Measurements from ENCODE around the gene MRTFB. TPM values are rescaled to one million over a fixed set of nuclear protein-coding genes. Genes with fewer than 3 reads are reported as not detected.

Gene MRTFB
- total and polyA plus RNA-seq, 4 donors = 19.1 to 32.1 (median 25.1) TPM

DNA sequence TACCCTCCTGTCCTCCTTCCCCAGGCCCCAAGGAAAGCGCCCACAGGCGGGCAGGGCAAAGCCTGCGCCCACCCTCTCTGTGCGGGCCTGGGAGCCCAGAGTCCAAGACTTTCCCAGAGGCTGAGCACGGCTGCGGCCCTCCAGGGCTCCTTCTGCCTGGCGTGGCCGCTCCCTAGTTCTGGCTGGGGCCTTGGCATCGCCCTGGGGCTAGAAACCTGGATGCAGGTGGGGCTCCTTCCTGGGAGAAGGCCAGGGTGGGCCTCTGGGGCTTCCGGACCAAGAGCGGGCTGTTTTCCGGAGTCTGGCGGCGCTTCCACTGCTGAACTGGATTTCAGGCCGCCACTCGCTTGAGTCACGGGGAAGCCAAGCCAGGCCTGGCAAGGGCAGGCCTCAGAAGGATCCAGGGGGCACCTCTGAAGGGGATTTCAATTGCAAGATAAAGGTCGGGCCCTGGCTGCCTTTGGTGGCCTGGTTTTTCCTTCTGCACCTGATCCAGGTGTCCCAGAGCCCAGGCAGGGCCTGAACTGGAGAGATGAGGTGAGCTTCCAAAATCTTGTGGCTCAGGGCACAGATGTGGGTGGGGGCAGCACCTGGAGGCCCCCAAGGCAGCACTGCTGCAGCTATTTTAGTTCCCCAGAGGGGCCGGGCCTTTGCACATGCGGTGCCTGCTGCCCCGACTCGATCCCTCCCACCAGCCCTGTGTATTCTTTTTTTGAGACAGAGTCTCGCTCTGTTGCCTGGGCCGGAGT, 227.4 kb downstream of the MRTFB start:
- H3K27me3 ChIP-seq (ENCODE audit: control insufficient read depth, insufficient read depth, low read length) = peaks cover 4% of the 10 kb centered on the region
- no peak overlapping the region for H3K4me3 ChIP-seq (ENCODE audit: low read depth, low read length)
- peaks cover 13% of the 10 kb centered on the region for H3K4me1 ChIP-seq (ENCODE audit: control insufficient read depth, insufficient read depth, low read length)
- no peaks in the 10 kb centered on the region for H3K9me3 ChIP-seq (ENCODE audit: control insufficient read depth, insufficient read depth, low read length)
- no peak overlapping the region for H3K27ac ChIP-seq (ENCODE audit: low read depth, low read length)
- no peaks in the 10 kb centered on the region for H3K36me3 ChIP-seq (ENCODE audit: control insufficient read depth, insufficient read depth, low read length)
- DNase-seq (ENCODE audit: low read depth in 4 of 6, low spot score in 6 of 6) = no peak
- 94% methylated on average over 24 of the region's 24 CpGs for WGBS (ENCODE audit: insufficient coverage)

DNA sequence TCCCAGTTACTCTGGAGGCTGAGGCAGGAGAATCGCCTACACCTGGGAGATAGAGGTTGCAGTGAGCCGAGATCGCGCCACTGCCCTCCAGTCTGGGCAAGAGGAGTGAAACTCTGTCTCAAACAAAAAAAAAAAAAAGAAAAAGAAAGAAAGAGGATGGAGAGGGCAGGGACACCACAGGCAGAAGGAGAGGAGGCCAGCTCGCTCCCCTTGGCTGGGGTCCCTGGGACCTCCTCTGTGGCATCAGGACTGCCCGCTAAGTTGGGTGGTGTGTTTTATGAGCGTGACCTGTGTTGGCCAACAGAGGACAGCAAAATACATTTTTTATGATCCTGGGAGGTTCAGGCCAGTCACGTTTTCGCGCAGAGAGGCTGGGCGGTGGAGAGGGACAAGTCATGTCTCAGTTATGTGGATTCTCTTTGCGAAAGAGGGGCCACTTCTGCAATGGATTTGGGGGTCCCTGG, 229.6 kb downstream of the MRTFB start:
- peaks cover 17% of the 10 kb centered on the region for H3K4me1 ChIP-seq (ENCODE audit: control insufficient read depth, insufficient read depth, low read length)
- no peak overlapping the region for H3K27ac ChIP-seq (ENCODE audit: low read depth, low read length)
- 10% methylated on average over 8 of the region's 12 CpGs for WGBS (ENCODE audit: insufficient coverage)
- peak in 2 of 6 donors; percentile 61 to 70 for DNase-seq (ENCODE audit: low read depth in 4 of 6, low spot score in 6 of 6)
- H3K4me3 ChIP-seq (ENCODE audit: low read depth, low read length) = no peak overlapping the region
- H3K36me3 ChIP-seq (ENCODE audit: control insufficient read depth, insufficient read depth, low read length) = no peaks in the 10 kb centered on the region
- H3K27me3 ChIP-seq (ENCODE audit: control insufficient read depth, insufficient read depth, low read length) = peaks cover 8% of the 10 kb centered on the region
- H3K9me3 ChIP-seq (ENCODE audit: control insufficient read depth, insufficient read depth, low read length) = peaks cover 1% of the 10 kb centered on the region

DNA sequence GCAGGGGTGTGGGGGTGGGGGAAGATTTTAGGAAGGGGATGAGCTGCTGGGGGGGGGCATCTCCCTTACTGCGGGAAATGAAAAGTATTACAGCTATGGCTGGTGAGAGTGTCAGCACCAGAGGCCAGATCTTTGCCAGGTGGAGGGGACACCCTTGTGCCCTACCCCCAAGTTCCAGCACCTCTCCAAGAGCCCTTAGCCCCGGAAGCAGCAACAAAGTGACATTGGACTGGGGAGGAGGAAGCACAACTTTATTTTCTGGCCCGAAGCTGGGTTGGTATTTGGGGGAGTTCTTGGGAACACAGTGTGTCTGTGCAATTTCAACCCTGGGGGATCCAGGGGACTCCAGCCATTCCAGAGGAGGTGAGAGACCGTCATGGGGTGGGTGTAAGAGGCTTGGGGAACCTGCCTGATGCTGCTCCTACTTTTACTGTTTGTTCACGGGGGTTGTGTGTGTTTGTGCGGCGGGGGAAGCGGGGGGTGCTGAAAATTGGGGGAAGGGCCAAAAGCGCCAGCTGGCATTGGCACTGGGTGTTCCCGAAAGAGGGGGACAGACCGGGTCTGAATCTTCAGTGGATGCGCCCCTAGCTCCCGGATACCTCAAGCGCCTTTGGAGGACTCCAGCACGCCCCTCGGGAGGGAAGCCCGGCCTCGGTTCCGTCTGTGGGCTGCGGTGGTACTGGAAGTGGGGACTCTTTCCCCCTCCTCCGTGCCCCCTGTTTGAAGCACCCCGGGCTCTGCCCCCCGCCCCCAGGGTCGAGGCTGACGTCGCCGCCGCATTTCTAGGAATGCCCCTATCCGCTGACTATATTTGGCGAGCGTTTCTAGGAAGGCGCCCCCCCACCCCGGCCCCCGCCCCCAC, 230.3 kb downstream of the MRTFB start:
- Histone ChIP-seq H3K27me3 (ENCODE audit: control insufficient read depth, insufficient read depth, low read length) (peaks cover 8% of the 10 kb centered on the region), H3K9me3 (ENCODE audit: control insufficient read depth, insufficient read depth, low read length) (peaks cover 1% of the 10 kb centered on the region), H3K27ac (ENCODE audit: low read depth, low read length) (no peak overlapping the region), H3K4me3 (ENCODE audit: low read depth, low read length) (peak overlapping the region; percentile 43), H3K4me1 (ENCODE audit: control insufficient read depth, insufficient read depth, low read length) (peaks cover 17% of the 10 kb centered on the region), H3K36me3 (ENCODE audit: control insufficient read depth, insufficient read depth, low read length) (no peaks in the 10 kb centered on the region)
- under 1% methylated on average over 15 of the region's 34 CpGs for WGBS (ENCODE audit: insufficient coverage)
- peak in 2 of 6 donors; percentile 22 to 34 for DNase-seq (ENCODE audit: low read depth in 4 of 6, low spot score in 6 of 6)

DNA sequence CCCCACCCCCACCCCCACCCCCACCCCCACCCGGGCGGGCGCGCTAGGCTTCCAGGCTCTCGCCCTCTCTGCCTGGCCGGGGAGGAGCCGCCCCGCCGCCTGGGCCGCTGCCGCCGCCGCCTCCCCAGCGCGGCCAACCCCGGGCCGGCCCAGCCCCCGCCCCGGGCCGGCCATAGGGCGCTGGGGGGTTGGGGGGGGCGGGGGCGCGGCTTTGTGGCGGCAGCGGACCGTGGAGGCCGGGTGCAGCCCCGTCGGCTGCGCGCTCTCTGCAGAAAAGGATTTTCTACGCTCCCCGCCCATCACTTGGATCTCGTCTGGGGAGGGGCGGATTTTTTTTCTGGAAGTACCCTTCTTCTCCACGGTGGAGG, 230.9 kb downstream of the MRTFB start:
- Histone ChIP-seq H3K36me3 (ENCODE audit: control insufficient read depth, insufficient read depth, low read length) (no peaks in the 10 kb centered on the region), H3K27ac (ENCODE audit: low read depth, low read length) (no peak overlapping the region), H3K27me3 (ENCODE audit: control insufficient read depth, insufficient read depth, low read length) (peaks cover 8% of the 10 kb centered on the region), H3K9me3 (ENCODE audit: control insufficient read depth, insufficient read depth, low read length) (peaks cover 1% of the 10 kb centered on the region), H3K4me3 (ENCODE audit: low read depth, low read length) (peak overlapping the region; percentile 48), H3K4me1 (ENCODE audit: control insufficient read depth, insufficient read depth, low read length) (peaks cover 17% of the 10 kb centered on the region)
- DNase-seq (ENCODE audit: low read depth in 4 of 6, low spot score in 6 of 6) = peak in 2 of 6 donors; percentile 62 to 65
- 0% methylated on average over 22 of the region's 37 CpGs for WGBS (ENCODE audit: insufficient coverage)

DNA sequence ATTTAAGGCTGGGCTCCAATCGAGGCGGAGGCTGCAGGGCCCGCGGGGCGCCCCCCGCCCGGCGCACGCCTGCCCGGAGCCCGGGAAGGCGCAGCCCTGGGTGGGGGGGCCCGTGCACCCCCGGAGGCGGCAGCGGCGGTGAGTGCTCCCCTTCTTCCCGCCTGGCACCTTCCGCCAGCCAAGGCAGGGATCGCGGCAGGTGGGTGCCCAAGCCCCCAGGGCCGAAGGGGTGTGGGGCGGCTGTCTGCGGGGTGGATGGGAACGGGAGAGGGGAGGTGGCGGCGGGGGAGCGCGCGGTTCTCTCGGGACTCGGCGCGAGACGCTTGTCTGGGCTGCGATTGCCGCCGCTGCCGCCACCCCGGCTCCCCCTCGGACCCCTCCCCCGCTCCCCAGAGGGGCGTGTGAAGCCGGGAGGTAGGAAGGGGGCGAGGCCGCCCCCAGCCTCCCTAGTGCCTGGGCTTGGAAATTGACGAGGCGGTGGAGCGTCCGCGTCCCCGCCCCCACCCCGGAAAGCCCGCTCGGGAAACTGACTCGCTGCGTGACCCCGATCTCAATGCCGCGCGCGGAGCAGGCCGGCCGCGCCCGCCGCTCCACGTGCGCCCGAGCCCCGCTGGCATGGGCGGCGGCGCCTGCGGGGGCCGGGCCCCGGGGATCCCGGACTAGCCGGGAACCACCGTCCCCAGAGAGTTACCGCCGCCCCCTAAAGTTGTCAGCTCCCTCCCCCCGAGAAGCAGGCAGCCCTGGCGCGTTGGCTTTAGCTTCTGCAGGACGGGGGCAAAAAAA, 231.5 kb downstream of the MRTFB start:
- WGBS (ENCODE audit: insufficient coverage) = 0% methylated on average over 66 of the region's 86 CpGs
- Histone ChIP-seq H3K4me3 (ENCODE audit: low read depth, low read length) (peak overlapping the region; percentile 48), H3K4me1 (ENCODE audit: control insufficient read depth, insufficient read depth, low read length) (peaks cover 17% of the 10 kb centered on the region), H3K9me3 (ENCODE audit: control insufficient read depth, insufficient read depth, low read length) (peaks cover 1% of the 10 kb centered on the region), H3K27me3 (ENCODE audit: control insufficient read depth, insufficient read depth, low read length) (peaks cover 8% of the 10 kb centered on the region), H3K36me3 (ENCODE audit: control insufficient read depth, insufficient read depth, low read length) (no peaks in the 10 kb centered on the region), H3K27ac (ENCODE audit: low read depth, low read length) (no peak overlapping the region)
- peak in 2 of 6 donors; percentile 53 to 63 for DNase-seq (ENCODE audit: low read depth in 4 of 6, low spot score in 6 of 6)

DNA sequence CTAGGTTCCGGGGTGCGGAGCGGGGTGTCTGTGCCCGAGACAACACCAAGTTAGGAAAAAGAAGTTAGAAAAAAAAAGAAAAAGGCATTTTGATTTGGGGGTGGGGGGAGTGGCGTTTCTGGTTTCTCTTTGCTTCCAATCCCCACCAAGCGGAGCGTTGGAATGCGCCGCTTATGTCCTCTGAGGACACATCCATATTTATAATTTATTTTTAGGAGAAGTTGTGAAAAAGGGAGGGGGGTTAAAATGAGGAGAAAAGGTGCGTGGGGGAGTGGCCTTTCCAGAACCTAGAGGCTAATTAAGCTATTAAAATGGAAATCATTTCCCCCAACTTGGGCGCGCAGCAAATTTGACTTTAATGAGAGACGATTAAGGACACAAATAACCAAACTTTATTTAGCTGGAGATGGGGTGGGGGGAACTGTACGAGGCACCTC, 232.1 kb downstream of the MRTFB start:
- no peaks in the 10 kb centered on the region for H3K36me3 ChIP-seq (ENCODE audit: control insufficient read depth, insufficient read depth, low read length)
- peaks cover 1% of the 10 kb centered on the region for H3K9me3 ChIP-seq (ENCODE audit: control insufficient read depth, insufficient read depth, low read length)
- H3K4me3 ChIP-seq (ENCODE audit: low read depth, low read length) = peak overlapping the region; percentile 48
- peak in 2 of 6 donors; percentile 27 to 28 for DNase-seq (ENCODE audit: low read depth in 4 of 6, low spot score in 6 of 6)
- 0% methylated on average over 4 of the region's 14 CpGs for WGBS (ENCODE audit: insufficient coverage)
- peaks cover 8% of the 10 kb centered on the region for H3K27me3 ChIP-seq (ENCODE audit: control insufficient read depth, insufficient read depth, low read length)
- H3K27ac ChIP-seq (ENCODE audit: low read depth, low read length) = no peak overlapping the region
- H3K4me1 ChIP-seq (ENCODE audit: control insufficient read depth, insufficient read depth, low read length) = peaks cover 17% of the 10 kb centered on the region

DNA sequence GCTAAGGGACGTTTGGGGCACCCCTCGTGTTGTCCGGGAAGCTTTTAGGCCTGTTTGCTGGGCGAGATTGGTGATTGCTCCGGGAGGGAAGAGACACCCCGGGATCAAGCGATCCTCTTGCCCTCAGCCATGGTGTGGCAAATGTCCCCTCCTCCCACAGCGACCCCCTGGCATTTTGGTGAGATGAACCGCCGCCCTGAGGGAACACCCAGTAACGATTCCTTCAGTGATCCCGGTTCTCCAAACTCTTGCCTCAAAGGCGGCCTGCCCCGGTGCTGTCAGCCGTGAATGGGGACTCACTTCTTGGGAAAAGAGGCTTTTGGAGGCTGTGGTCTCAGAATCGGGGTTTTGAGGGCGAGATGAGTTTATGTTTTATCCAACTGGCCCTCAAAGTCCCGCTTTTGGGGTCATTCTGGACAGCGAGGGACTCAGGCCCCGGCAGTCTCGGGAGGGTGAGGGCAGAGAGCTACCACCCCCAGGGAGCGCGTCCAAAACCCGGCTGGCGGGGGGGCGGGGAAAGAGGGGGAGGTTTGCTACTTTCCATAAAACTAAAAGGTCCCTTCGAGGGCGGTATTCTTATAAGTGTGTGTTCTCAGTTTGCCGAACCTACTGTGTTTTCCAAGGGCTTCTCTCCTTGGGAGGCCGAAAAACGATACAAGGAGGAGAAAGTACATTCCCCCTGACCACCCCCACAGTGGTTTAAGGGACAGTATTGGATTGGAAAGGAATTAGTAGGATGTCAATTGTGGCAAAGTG, 232.7 kb downstream of the MRTFB start:
- DNase-seq (ENCODE audit: low read depth in 4 of 6, low spot score in 6 of 6) = peak in 1 of 6 donors; percentile 18
- Histone ChIP-seq H3K36me3 (ENCODE audit: control insufficient read depth, insufficient read depth, low read length) (no peaks in the 10 kb centered on the region), H3K9me3 (ENCODE audit: control insufficient read depth, insufficient read depth, low read length) (peaks cover 1% of the 10 kb centered on the region), H3K27ac (ENCODE audit: low read depth, low read length) (no peak overlapping the region), H3K4me1 (ENCODE audit: control insufficient read depth, insufficient read depth, low read length) (peaks cover 17% of the 10 kb centered on the region), H3K27me3 (ENCODE audit: control insufficient read depth, insufficient read depth, low read length) (peaks cover 8% of the 10 kb centered on the region), H3K4me3 (ENCODE audit: low read depth, low read length) (peak overlapping the region; percentile 48)
- WGBS (ENCODE audit: insufficient coverage) = 13% methylated on average over 14 of the region's 31 CpGs

DNA sequence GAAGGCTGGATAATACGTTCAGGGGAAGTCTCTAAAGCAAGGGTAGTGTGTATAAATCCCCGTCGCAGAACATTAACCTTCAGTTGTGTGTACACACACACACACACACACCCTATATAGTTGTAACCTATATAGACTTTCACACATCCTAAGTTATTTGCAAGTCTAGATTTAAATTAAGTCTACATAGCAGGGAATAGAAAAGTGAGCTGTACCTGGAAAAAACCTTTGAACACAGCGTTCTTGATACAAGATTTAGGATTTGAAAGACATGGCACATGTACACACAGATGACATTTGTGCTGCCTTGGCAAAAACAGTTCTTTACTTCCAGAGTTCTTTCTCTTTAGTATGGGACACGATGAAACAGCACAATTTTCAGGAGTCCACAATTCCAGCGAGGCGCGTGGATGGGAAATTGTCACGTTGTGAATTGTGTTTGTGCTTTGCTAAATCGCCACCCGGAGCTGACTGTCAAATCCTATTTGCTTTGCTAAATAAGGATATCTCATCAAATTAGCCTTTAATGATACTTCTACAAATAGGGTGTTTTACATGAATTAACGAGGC, 233.9 kb downstream of the MRTFB start:
- Histone ChIP-seq H3K4me1 (ENCODE audit: control insufficient read depth, insufficient read depth, low read length) (peaks cover 17% of the 10 kb centered on the region), H3K27ac (ENCODE audit: low read depth, low read length) (no peak overlapping the region), H3K4me3 (ENCODE audit: low read depth, low read length) (no peak overlapping the region), H3K27me3 (ENCODE audit: control insufficient read depth, insufficient read depth, low read length) (peaks cover 8% of the 10 kb centered on the region), H3K9me3 (ENCODE audit: control insufficient read depth, insufficient read depth, low read length) (peaks cover 1% of the 10 kb centered on the region), H3K36me3 (ENCODE audit: control insufficient read depth, insufficient read depth, low read length) (no peaks in the 10 kb centered on the region)
- DNase-seq (ENCODE audit: low read depth in 4 of 6, low spot score in 6 of 6) = no peak
- 67% methylated on average over 1 of the region's 12 CpGs for WGBS (ENCODE audit: insufficient coverage)

Data from spinal cord (tissue), 10 donors.